Uterus (tissue), 4 donors: ENCODE results near the gene RIPOR2. TPM values are rescaled to one million over a fixed set of nuclear protein-coding genes. Genes with fewer than 3 reads are reported as not detected.

Experiments used
- DNase-seq, 2 donors: peaks; one replicate each; pipeline ENCODE4 v3.0.0-alpha.2; 2019 to 2020
- H3K27ac ChIP-seq, 2 donors: fragments of 200-600 bp; sonication (generic); 1 replicate in 1 of 2; 2 replicates in 1 of 2; pipeline ENCODE4 v1.5.1; 2016 to 2018
- H3K27me3 ChIP-seq, 2 donors: fragments of 200-600 bp; sonication (generic); one replicate each; pipeline ENCODE4 v1.5.1; 2018 to 2019; ENCODE audit warnings: control low read depth in 1 of 2
- H3K36me3 ChIP-seq, 2 donors: fragments of 200-600 bp; sonication (generic); one replicate each; pipeline ENCODE4 v1.5.1; 2019; ENCODE audit warnings: control low read depth in 1 of 2
- H3K4me1 ChIP-seq, 2 donors: fragments of 200-600 bp; sonication (generic); one replicate each; pipeline ENCODE4 v1.5.1; 2018 to 2019; ENCODE audit warnings: control low read depth in 1 of 2
- H3K4me3 ChIP-seq, 2 donors: fragments of 200-600 bp; sonication (generic); 1 replicate in 1 of 2; 2 replicates in 1 of 2; pipeline ENCODE4 v1.5.1; 2018 to 2019; ENCODE audit warnings: mild to moderate bottlenecking in 1 of 2
- H3K9me3 ChIP-seq, 2 donors: fragments of 200-600 bp; sonication (generic); one replicate each; pipeline ENCODE4 v1.5.1; 2019; ENCODE audit warnings: control low read depth in 1 of 2
- POLR2A ChIP-seq, 2 donors: fragments of 450-650 bp; IDR thresholded peaks; one replicate each; pipeline ENCODE4 v1.6.1; 2016; ENCODE audit warnings: antibody characterized with exemption in 2 of 2, mild to moderate bottlenecking in 1 of 2, moderate library complexity in 1 of 2
- intact Hi-C: fragments of 100-400 bp; cut with DNase I; formaldehyde crosslinking; loops from one replicate; pipeline ENCODE4 v1.15.1; 2023; ENCODE audit warnings: low total_unique reads
- total RNA-seq, 4 donors: library from RNA; depleted of rRNA in 3 of 4; stranded (reverse); fragments of >200 nt in 3 of 4; gene quantifications; one replicate each; pipeline versions ENCODE4 v1.1.0 to v1.2.4, GENCODE V29; 2014 to 2023
- TF ChIP-seq, protein P1 (sequence below), 4 experiments: fragments of 200-600 bp in 2 of 4; fragments of 450-650 bp in 2 of 4; sonication (generic) in 2 of 4; IDR thresholded peaks; one replicate each; pipeline ENCODE4 v1.5.1; 2016 to 2019; ENCODE audit warnings: antibody characterized with exemption in 4 of 4, mild to moderate bottlenecking in 2 of 4, moderate library complexity in 1 of 4
- donor health status: DM: yes; HTN: yes; CAD: no.

The RIPOR2 gene
- total RNA-seq, 4 donors from 2014 or later: 29.0 to 106 (median 80.4) TPM

DNA sequence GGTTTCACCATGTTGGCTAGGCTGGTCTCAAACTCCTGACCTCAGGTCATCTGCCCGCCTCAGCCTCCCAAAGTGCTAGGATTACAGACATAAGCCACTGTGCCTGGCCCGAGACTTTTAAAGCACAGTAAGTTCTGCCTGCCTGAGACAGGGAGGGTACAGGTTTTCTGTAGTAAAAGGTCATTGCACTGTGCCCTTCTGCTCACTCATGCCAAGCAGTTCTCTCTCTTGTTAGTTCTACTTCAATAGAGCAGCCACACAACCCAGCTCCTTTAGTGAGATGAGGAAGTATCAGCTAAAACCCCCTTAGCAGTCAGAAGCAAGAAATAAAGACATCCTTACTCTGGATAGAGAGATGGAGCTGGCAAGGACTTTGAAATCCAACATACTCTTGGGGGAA is 84.7 kb downstream of the RIPOR2 start:
- Histone ChIP-seq H3K4me1 (no peaks in the 10 kb centered on the region), H3K9me3 (no peaks in the 10 kb centered on the region), H3K36me3 (no peaks in the 10 kb centered on the region), H3K27ac (no peak overlapping the region), H3K27me3 (no peaks in the 10 kb centered on the region), H3K4me3 (no peak overlapping the region)
- no peak for TF ChIP-seq POLR2A (IDR thresholded peaks at IDR 0.05)
- TF ChIP-seq, protein P1, sequence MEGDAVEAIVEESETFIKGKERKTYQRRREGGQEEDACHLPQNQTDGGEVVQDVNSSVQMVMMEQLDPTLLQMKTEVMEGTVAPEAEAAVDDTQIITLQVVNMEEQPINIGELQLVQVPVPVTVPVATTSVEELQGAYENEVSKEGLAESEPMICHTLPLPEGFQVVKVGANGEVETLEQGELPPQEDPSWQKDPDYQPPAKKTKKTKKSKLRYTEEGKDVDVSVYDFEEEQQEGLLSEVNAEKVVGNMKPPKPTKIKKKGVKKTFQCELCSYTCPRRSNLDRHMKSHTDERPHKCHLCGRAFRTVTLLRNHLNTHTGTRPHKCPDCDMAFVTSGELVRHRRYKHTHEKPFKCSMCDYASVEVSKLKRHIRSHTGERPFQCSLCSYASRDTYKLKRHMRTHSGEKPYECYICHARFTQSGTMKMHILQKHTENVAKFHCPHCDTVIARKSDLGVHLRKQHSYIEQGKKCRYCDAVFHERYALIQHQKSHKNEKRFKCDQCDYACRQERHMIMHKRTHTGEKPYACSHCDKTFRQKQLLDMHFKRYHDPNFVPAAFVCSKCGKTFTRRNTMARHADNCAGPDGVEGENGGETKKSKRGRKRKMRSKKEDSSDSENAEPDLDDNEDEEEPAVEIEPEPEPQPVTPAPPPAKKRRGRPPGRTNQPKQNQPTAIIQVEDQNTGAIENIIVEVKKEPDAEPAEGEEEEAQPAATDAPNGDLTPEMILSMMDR (IDR thresholded peaks at IDR 0.05): no peak
- intact Hi-C loops: no loop called here
- DNase-seq: no peak

DNA sequence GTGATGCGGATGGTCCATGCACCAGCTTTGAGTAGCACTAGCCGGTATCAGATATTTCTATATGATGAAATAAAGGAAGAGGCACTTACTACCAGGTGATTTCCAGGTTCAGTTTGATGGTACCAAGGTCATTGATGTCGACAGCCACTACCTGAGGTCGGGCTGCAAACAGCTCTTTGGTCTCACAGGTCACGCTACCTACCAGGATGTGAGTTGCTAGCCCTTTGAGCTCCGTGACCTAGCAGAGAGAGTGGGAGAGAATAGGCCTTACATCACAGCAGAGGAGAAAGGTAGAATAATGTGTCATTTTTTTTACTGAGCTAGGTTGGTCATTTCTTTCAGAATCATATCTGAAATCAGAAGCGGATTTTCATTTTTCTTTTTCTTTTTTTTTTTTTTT is 86.0 kb downstream of the RIPOR2 start:
- Histone ChIP-seq H3K27me3 (no peaks in the 10 kb centered on the region), H3K4me3 (no peak overlapping the region), H3K9me3 (no peaks in the 10 kb centered on the region), H3K4me1 (no peaks in the 10 kb centered on the region), H3K27ac (no peak overlapping the region), H3K36me3 (no peaks in the 10 kb centered on the region)
- intact Hi-C loops: no loop called here
- DNase-seq: no peak
- TF ChIP-seq, protein P1 (IDR thresholded peaks at IDR 0.05): no peak
- no peak for TF ChIP-seq POLR2A (IDR thresholded peaks at IDR 0.05)

DNA sequence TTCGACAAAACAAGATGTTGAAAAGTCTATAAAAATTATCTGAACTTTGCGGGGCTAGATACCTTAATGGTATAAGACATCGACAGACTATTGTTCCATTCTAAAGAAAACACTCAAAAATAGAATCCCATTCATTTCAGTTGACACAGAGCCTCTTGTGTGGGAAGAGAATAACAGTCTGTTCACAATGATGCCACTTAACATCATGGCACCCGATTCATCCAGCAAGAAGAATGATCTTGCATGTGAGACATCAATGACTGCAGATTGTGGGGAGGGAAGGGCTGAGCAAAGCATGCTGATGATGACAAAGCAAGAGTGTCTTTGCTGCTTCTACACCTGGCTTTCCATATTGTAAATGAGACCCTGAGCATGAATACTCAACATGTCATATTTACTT is 87.3 kb downstream of the RIPOR2 start:
- H3K4me1 ChIP-seq: no peaks in the 10 kb centered on the region
- intact Hi-C loops: no loop called here
- TF ChIP-seq POLR2A (IDR thresholded peaks at IDR 0.05): no peak
- TF ChIP-seq, protein P1 (IDR thresholded peaks at IDR 0.05): no peak
- no peak overlapping the region for H3K27ac ChIP-seq
- H3K9me3 ChIP-seq: no peaks in the 10 kb centered on the region
- no peak for DNase-seq
- H3K27me3 ChIP-seq: no peaks in the 10 kb centered on the region
- H3K36me3 ChIP-seq: no peaks in the 10 kb centered on the region
- H3K4me3 ChIP-seq: no peak overlapping the region

DNA sequence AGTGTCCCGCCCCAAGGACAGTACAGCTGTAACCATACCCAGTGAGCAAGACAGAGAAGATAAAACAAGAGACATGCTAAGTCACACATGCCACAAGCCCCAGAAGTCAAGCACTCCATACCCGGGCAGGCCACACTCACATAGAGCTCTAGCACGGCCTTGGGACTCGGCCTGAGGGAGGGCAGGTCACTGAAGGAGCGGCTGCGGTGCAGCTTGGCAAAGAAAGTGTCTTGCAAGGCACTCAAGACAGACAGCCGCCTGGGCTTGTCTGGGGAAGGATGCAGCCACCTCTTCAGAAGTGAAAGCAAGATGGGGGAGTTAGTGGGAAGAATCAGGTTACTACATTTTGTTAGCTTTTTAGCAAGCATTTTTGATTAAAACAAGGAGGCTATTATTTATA is 88.4 kb downstream of the RIPOR2 start:
- DNase-seq: no peak
- H3K4me1 ChIP-seq: no peaks in the 10 kb centered on the region
- no peak for TF ChIP-seq POLR2A (IDR thresholded peaks at IDR 0.05)
- TF ChIP-seq, protein P1 (IDR thresholded peaks at IDR 0.05): no peak
- no peaks in the 10 kb centered on the region for H3K36me3 ChIP-seq
- H3K9me3 ChIP-seq: no peaks in the 10 kb centered on the region
- no peak overlapping the region for H3K4me3 ChIP-seq
- no peaks in the 10 kb centered on the region for H3K27me3 ChIP-seq
- H3K27ac ChIP-seq: no peak overlapping the region
- intact Hi-C loops: no loop called here

DNA sequence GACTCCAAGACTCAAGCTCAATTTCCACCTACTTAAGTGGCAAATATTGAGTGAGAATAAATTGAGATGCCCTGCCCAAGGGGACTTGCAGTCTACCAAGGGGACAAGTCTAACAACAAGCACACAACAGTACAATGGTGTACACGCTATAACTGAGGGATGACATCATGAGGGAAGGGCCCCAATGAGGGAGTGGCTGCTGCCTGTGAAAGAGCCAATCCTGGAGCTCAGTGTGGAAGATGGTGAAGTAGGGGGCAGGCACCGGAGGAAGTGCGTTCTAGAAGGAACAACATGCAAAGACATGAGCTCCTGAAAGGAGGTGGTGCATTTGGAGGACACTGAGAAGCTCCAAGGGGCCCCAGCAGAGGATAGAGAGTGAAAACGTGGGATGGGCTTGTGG is 90.2 kb downstream of the RIPOR2 start:
- no peaks in the 10 kb centered on the region for H3K4me1 ChIP-seq
- no peak overlapping the region for H3K27ac ChIP-seq
- intact Hi-C loops: no loop called here
- H3K9me3 ChIP-seq: no peaks in the 10 kb centered on the region
- H3K27me3 ChIP-seq: no peaks in the 10 kb centered on the region
- H3K36me3 ChIP-seq: no peaks in the 10 kb centered on the region
- no peak overlapping the region for H3K4me3 ChIP-seq
- DNase-seq: no peak
- TF ChIP-seq, protein P1 (IDR thresholded peaks at IDR 0.05): no peak
- no peak for TF ChIP-seq POLR2A (IDR thresholded peaks at IDR 0.05)
